HTERT RPE-1 (cell line): Measurements from ENCODE around the gene CEACAM21.

Experiments
- in situ Hi-C: fragments of 300-500 bp; cut with MboI; formaldehyde crosslinking; loops from 4 replicates; pipeline ENCODE4 v1.14.3; 2020; ENCODE audit warnings: low sequenced_read_pairs

The CEACAM21 gene

GRCh38 chr19:41575998-41576397 is at the start of gene CEACAM21:
Gene CEACAM21, plus strand, starts transcription at chr19:41576166. Its CDS starts 109 bp downstream, at chr19:41576275.
- in situ Hi-C loops = no loop called here

- in situ Hi-C loops = no loop called here
Measured at GRCh38 chr19:41527089-41527488, 48.9 kb upstream of the CEACAM21 start.

GRCh38 chr19:41528106-41528505 is 47.9 kb upstream of the CEACAM21 start:
- in situ Hi-C loops = no loop called here

GRCh38 chr19:41529484-41530183 is 46.3 kb upstream of the CEACAM21 start:
- in situ Hi-C loops = no loop called here

GRCh38 chr19:41530184-41530534 is 45.8 kb upstream of the CEACAM21 start:
- in situ Hi-C loops = no loop called here

- in situ Hi-C loops = no loop called here
Measured at GRCh38 chr19:41530761-41531301, 45.1 kb upstream of the CEACAM21 start.

- in situ Hi-C loops = no loop called here
Measured at GRCh38 chr19:41531438-41532311, 44.3 kb upstream of the CEACAM21 start.

GRCh38 chr19:41532526-41532925 is 43.4 kb upstream of the CEACAM21 start:
- in situ Hi-C loops = no loop called here

GRCh38 chr19:41533671-41534215 is 42.2 kb upstream of the CEACAM21 start:
- in situ Hi-C loops = no loop called here

- in situ Hi-C loops = no loop called here
Measured at GRCh38 chr19:41535029-41535622, 40.8 kb upstream of the CEACAM21 start.

GRCh38 chr19:41537789-41538188 is 38.2 kb upstream of the CEACAM21 start:
- in situ Hi-C loops = no loop called here

GRCh38 chr19:41540041-41540695 is 35.8 kb upstream of the CEACAM21 start:
- in situ Hi-C loops = no loop called here

GRCh38 chr19:41541990-41542584 is 33.9 kb upstream of the CEACAM21 start:
- in situ Hi-C loops = no loop called here

- in situ Hi-C loops = no loop called here
Measured at GRCh38 chr19:41542622-41543021, 33.3 kb upstream of the CEACAM21 start.

GRCh38 chr19:41543582-41543981 is 32.4 kb upstream of the CEACAM21 start:
- in situ Hi-C loops = no loop called here

GRCh38 chr19:41545547-41545946 is 30.4 kb upstream of the CEACAM21 start:
- in situ Hi-C loops = no loop called here

- in situ Hi-C loops = no loop called here
Measured at GRCh38 chr19:41546386-41546789, 29.6 kb upstream of the CEACAM21 start.

GRCh38 chr19:41546961-41547360 is 29.0 kb upstream of the CEACAM21 start:
- in situ Hi-C loops = no loop called here

GRCh38 chr19:41547569-41547968 is 28.4 kb upstream of the CEACAM21 start:
- in situ Hi-C loops = no loop called here

GRCh38 chr19:41548047-41548446 is 27.9 kb upstream of the CEACAM21 start:
- in situ Hi-C loops = no loop called here
